ENCODE measurements around the gene ROCK2. TPM values are rescaled to one million over a fixed set of nuclear protein-coding genes. Genes with fewer than 3 reads are reported as not detected.

ROCK2 gene
- total and polyA plus RNA-seq, 9 donors, result 13.2 to 71.9 (median 47.7) TPM

DNA sequence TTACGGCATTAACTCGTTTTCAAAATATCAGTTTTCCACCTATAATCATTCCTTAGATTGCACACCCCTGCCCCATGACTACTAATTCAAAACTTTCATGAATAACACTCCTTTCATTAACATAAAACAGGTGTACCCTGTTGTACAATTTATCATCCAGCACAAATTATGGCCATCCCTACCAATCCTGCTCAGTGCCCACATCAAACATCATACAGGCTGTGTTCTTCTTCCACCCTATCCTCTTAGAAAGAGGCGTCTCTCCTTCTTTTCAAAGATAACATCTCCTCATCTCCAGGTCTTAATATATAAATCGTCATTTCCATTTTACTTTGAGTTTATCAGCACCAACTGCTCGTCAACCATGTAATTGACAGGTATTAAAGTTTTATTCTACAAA is 121.6 kb downstream of the ROCK2 start:
- no peak for DNase-seq
- Histone ChIP-seq H3K9me3 (no peaks in the 10 kb centered on the region), H3K4me1 (ENCODE audit: insufficient read depth) (no peaks in the 10 kb centered on the region), H3K27ac (no peak overlapping the region), H3K4me3 (no peak overlapping the region), H3K36me3 (no peaks in the 10 kb centered on the region), H3K27me3 (no peaks in the 10 kb centered on the region)
- TF ChIP-seq EP300 (IDR thresholded peaks at IDR 0.05) (no peak), POLR2A (IDR thresholded peaks at IDR 0.05) (no peak)
- TF ChIP-seq, protein P1, sequence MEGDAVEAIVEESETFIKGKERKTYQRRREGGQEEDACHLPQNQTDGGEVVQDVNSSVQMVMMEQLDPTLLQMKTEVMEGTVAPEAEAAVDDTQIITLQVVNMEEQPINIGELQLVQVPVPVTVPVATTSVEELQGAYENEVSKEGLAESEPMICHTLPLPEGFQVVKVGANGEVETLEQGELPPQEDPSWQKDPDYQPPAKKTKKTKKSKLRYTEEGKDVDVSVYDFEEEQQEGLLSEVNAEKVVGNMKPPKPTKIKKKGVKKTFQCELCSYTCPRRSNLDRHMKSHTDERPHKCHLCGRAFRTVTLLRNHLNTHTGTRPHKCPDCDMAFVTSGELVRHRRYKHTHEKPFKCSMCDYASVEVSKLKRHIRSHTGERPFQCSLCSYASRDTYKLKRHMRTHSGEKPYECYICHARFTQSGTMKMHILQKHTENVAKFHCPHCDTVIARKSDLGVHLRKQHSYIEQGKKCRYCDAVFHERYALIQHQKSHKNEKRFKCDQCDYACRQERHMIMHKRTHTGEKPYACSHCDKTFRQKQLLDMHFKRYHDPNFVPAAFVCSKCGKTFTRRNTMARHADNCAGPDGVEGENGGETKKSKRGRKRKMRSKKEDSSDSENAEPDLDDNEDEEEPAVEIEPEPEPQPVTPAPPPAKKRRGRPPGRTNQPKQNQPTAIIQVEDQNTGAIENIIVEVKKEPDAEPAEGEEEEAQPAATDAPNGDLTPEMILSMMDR (IDR thresholded peaks at IDR 0.05), result no peak
- intact Hi-C loops (cut with DNase I), result loop anchor here in 1 of 4 donors (2.0 to 10.0 kb wide), 2 partner anchors 18 to 88 kb away; a partner anchor contains a TSS
- 87 to 92% (median 88%) methylated on average over 5 of the region's 5 CpGs for WGBS, 3 donors

DNA sequence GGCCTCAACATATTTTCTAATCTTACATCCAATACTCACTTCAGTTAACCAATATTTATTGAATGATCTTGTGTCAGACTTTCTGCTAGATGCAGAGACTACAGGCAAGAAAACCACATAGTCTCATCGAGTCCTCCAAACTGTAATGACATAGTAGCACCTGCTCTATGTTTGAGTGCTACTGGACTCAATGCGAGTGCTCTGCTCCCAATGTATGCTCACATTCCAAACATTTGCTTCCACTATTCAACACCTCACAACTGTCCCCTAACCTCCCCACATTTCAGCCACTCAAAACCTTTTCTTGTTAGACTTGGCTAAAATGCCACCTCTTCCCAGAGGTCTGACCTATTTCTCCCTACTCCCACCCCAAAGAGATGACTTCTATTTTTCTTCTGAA is 124.0 kb downstream of the ROCK2 start:
- no peak for DNase-seq
- TF ChIP-seq EP300 (IDR thresholded peaks at IDR 0.05), result no peak
- TF ChIP-seq, protein P1 (IDR thresholded peaks at IDR 0.05), result no peak
- no peak for TF ChIP-seq POLR2A (IDR thresholded peaks at IDR 0.05)
- Histone ChIP-seq H3K4me3 (no peak overlapping the region), H3K27me3 (no peaks in the 10 kb centered on the region), H3K36me3 (no peaks in the 10 kb centered on the region), H3K4me1 (ENCODE audit: insufficient read depth) (no peaks in the 10 kb centered on the region), H3K27ac (no peak overlapping the region), H3K9me3 (no peaks in the 10 kb centered on the region)
- 95 to 97% (median 95%) methylated on average over 2 of the region's 2 CpGs for WGBS, 3 donors
- intact Hi-C loops (cut with DNase I), result loop anchor here in 1 of 4 donors (10.0 kb wide), 1 partner anchor 86 kb away; a partner anchor contains a TSS

DNA sequence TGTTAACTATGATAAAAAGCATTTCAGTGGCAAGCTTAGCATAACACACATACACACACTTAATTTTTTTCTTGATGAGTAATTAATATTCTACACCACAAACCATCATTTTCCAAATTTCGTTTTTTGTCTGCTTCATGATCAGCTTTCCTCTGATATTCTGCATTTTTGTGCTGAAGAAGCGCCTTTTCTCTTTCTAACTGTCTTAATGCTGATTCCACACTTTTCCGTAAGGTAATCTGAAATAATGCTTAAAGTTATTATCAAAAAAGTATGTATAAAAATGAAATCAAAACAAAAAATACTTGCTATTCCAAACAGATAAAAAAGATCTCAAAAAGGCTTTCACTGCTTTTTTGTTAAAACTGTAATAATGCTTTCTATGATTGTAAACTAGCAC is 129.0 kb downstream of the ROCK2 start:
- 86 to 89% (median 87%) methylated on average over 3 of the region's 3 CpGs for WGBS, 3 donors
- Histone ChIP-seq H3K4me1 (ENCODE audit: insufficient read depth) (no peaks in the 10 kb centered on the region), H3K36me3 (no peaks in the 10 kb centered on the region), H3K27ac (no peak overlapping the region), H3K4me3 (no peak overlapping the region), H3K27me3 (no peaks in the 10 kb centered on the region), H3K9me3 (no peaks in the 10 kb centered on the region)
- no peak for TF ChIP-seq EP300 (IDR thresholded peaks at IDR 0.05)
- TF ChIP-seq, protein P1 (IDR thresholded peaks at IDR 0.05), result no peak
- no peak for TF ChIP-seq POLR2A (IDR thresholded peaks at IDR 0.05)
- no peak for DNase-seq
- intact Hi-C loops (cut with DNase I), result loop anchor here in 1 of 4 donors (10.0 kb wide), 1 partner anchor 81 kb away; a partner anchor contains a TSS

DNA sequence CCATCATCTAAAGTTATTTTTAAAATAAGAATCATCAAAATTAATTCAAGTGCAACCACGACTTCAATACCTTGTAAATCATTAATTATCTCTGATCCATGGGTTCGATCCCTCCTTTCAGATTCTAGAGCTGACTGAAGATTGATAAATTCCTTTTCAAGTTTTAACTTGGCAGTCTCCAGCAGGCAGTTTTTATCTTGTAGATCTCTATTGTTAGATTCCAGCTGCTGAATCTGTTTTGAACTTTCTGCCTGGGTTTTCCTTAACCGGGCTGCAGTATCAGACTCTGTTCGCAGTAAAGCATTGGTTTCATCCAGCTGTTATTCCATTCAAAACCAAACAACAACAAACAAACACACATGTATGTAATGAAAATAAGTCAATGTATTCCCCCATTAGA is 129.7 kb downstream of the ROCK2 start:
- 68 to 79% (median 73%) methylated on average over 4 of the region's 4 CpGs for WGBS, 3 donors
- intact Hi-C loops (cut with DNase I), result loop anchor here in 1 of 4 donors (10.0 kb wide), 1 partner anchor 80 kb away; a partner anchor contains a TSS

More for the DNA sequence above, 129.7 kb downstream of the ROCK2 start:
- TF ChIP-seq EP300 (IDR thresholded peaks at IDR 0.05) (no peak), POLR2A (IDR thresholded peaks at IDR 0.05) (no peak)
- TF ChIP-seq, protein P1 (IDR thresholded peaks at IDR 0.05), result no peak
- DNase-seq, result no peak
- Histone ChIP-seq H3K9me3 (no peaks in the 10 kb centered on the region), H3K4me1 (ENCODE audit: insufficient read depth) (no peaks in the 10 kb centered on the region), H3K27ac (no peak overlapping the region), H3K4me3 (no peak overlapping the region), H3K27me3 (no peaks in the 10 kb centered on the region), H3K36me3 (no peaks in the 10 kb centered on the region)
